Lower lobe of right lung (tissue), 2 donors: Measurements from ENCODE around the gene METAP1D. TPM values are rescaled to one million over a fixed set of nuclear protein-coding genes. Genes with fewer than 3 reads are reported as not detected.

ENCODE experiments used
- ATAC-seq, 2 donors: fragments of 200-7000 bp; cut with Tn5 transposase; one replicate each; pipeline ENCODE4 v1.9.1; 2020 to 2022; ENCODE audit warnings: mild to moderate bottlenecking in 2 of 2, moderate library complexity in 2 of 2
- DNase-seq: peaks from one replicate; pipeline ENCODE4 v3.0.0-alpha.2; 2020
- H3K27ac ChIP-seq: fragments of 200-600 bp; one replicate; pipeline ENCODE4 v1.8.0; 2022
- H3K27me3 ChIP-seq: fragments of 200-600 bp; one replicate; pipeline ENCODE4 v1.8.0; 2022; ENCODE audit warnings: low read depth
- H3K36me3 ChIP-seq: fragments of 200-600 bp; one replicate; pipeline ENCODE4 v1.8.0; 2022; ENCODE audit warnings: mild to moderate bottlenecking
- H3K4me1 ChIP-seq: fragments of 200-600 bp; one replicate; pipeline ENCODE4 v1.8.0; 2022
- H3K4me3 ChIP-seq: fragments of 200-600 bp; one replicate; pipeline ENCODE4 v1.8.0; 2022; ENCODE audit warnings: mild to moderate bottlenecking
- H3K9me3 ChIP-seq: fragments of 200-600 bp; one replicate; pipeline ENCODE4 v1.8.0; 2022
- CTCF ChIP-seq: fragments of 200-600 bp; IDR thresholded peaks from one replicate; pipeline ENCODE4 v1.8.0; 2022; ENCODE audit warnings: antibody characterized with exemption, mild to moderate bottlenecking
- intact Hi-C: fragments of 100-400 bp; cut with DNase I; formaldehyde crosslinking; loops from one replicate; pipeline ENCODE4 v1.11.0; 2022
- total RNA-seq: library from RNA; stranded (reverse); fragmentation: NEBNext Ultra II Directional; extraction: Animal tissue kit (Norgen Biotek cat#: 25700); gene quantifications from one replicate; pipeline ENCODE4 v1.2.1, GENCODE V29; 2021
- donor health status: DM: no; HTN: yes; CAD: no; lungs with severe emphysema.

The METAP1D gene
- total RNA-seq, 1 donor from 2014 or later = 3.8 TPM

- peaks cover 80% of the 10 kb centered on the region for H3K4me1 ChIP-seq
- TF ChIP-seq CTCF = peak; percentile 84
- intact Hi-C loops = loop anchor here (10.0 kb wide), 1 partner anchor 289 kb away; no protein-coding TSS in a partner anchor
- no peak overlapping the region for H3K4me3 ChIP-seq
- H3K27ac ChIP-seq = no peak overlapping the region
- H3K36me3 ChIP-seq = no peaks in the 10 kb centered on the region
- no peaks in the 10 kb centered on the region for H3K9me3 ChIP-seq
- peaks cover 100% of the 10 kb centered on the region for H3K27me3 ChIP-seq
- peak; percentile 81 for ATAC-seq
- DNase-seq = peak; percentile 84
These were observed 103.9 kb downstream of the METAP1D start for GRCh38 chr2:172103471-172104272.

- no peak for ATAC-seq
- H3K9me3 ChIP-seq = no peaks in the 10 kb centered on the region
- intact Hi-C loops = loop anchor here (10.0 kb wide), 1 partner anchor 291 kb away; no protein-coding TSS in a partner anchor
- peaks cover 98% of the 10 kb centered on the region for H3K27me3 ChIP-seq
- peaks cover 61% of the 10 kb centered on the region for H3K4me1 ChIP-seq
- no peak overlapping the region for H3K27ac ChIP-seq
- DNase-seq = no peak
- H3K36me3 ChIP-seq = no peaks in the 10 kb centered on the region
- TF ChIP-seq CTCF = no peak
- no peak overlapping the region for H3K4me3 ChIP-seq
These were observed 105.8 kb downstream of the METAP1D start for GRCh38 chr2:172105471-172106107.

GRCh38 chr2:172106108-172106961 lies 106.6 kb downstream of the METAP1D start:
- peak in 1 of 2 donors; percentile 20 for ATAC-seq
- no peak for DNase-seq
- Histone ChIP-seq H3K4me3 (peak overlapping the region; percentile 9), H3K4me1 (peaks cover 54% of the 10 kb centered on the region), H3K36me3 (no peaks in the 10 kb centered on the region), H3K27me3 (peaks cover 93% of the 10 kb centered on the region), H3K9me3 (no peaks in the 10 kb centered on the region), H3K27ac (no peak overlapping the region)
- peak; percentile 32 for TF ChIP-seq CTCF
- intact Hi-C loops = loop anchor here (10.0 kb wide), 1 partner anchor 292 kb away; no protein-coding TSS in a partner anchor

- H3K4me3 ChIP-seq = no peak overlapping the region
- ATAC-seq (no peak), DNase-seq (no peak)
- H3K27me3 ChIP-seq = peaks cover 86% of the 10 kb centered on the region
- no peak overlapping the region for H3K27ac ChIP-seq
- no peak for TF ChIP-seq CTCF
- peaks cover 38% of the 10 kb centered on the region for H3K4me1 ChIP-seq
- no peaks in the 10 kb centered on the region for H3K9me3 ChIP-seq
- intact Hi-C loops = loop anchor here (10.0 kb wide), 1 partner anchor 293 kb away; no protein-coding TSS in a partner anchor
- no peaks in the 10 kb centered on the region for H3K36me3 ChIP-seq
These were observed 108.2 kb downstream of the METAP1D start for GRCh38 chr2:172107690-172108586.
